HG02763 (cell line): ENCODE measurements around the gene ACAP2.
A peak's percentile ranks its signal among the peaks of the same experiment; 100 is the strongest.
"Not testable (repeated sequence)": the region's sequence is repeated elsewhere in the genome, so short reads cannot be mapped to it uniquely, and the experiment has no call there.

ENCODE experiments used
- ATAC-seq: cut with Tn5 transposase; IDR thresholded peaks from one replicate; pipeline ENCODE4 v1.9.1; 2021; ENCODE audit warnings: mild to moderate bottlenecking, moderate library complexity; ENCODE audit not compliant: unreplicated experiment

ACAP2 gene

GRCh38 chr3:195442573-195443390 is at the start of gene ACAP2:
ACAP2 (minus strand) TSS chr3:195443020; CDS start chr3:195442847, 173 bp downstream.
- peak; percentile 91 for ATAC-seq

- ATAC-seq, result no peak
Observed at GRCh38 chr3:195475614-195476013, 32.8 kb upstream of the ACAP2 start.

GRCh38 chr3:195475116-195475515 is 32.3 kb upstream of the ACAP2 start:
- ATAC-seq, result not testable (repeated sequence)

GRCh38 chr3:195468841-195469240 is 26.0 kb upstream of the ACAP2 start:
- no peak for ATAC-seq

GRCh38 chr3:195468391-195468776 is 25.6 kb upstream of the ACAP2 start:
- no peak for ATAC-seq

- ATAC-seq, result no peak
Observed at GRCh38 chr3:195467641-195468390, 25.0 kb upstream of the ACAP2 start.

- no peak for ATAC-seq
Observed at GRCh38 chr3:195466251-195466650, 23.4 kb upstream of the ACAP2 start.

GRCh38 chr3:195462922-195463321 is 20.1 kb upstream of the ACAP2 start:
- ATAC-seq, result not testable (repeated sequence)

GRCh38 chr3:195462308-195462610 is 19.4 kb upstream of the ACAP2 start:
- ATAC-seq, result no peak

GRCh38 chr3:195461594-195462307 is 18.9 kb upstream of the ACAP2 start:
- no peak for ATAC-seq

- ATAC-seq, result no peak
Observed at GRCh38 chr3:195460091-195460713, 17.4 kb upstream of the ACAP2 start.

- no peak for ATAC-seq
Observed at GRCh38 chr3:195458316-195458717, 15.5 kb upstream of the ACAP2 start.

GRCh38 chr3:195455789-195456188 is 13.0 kb upstream of the ACAP2 start:
- no peak for ATAC-seq

GRCh38 chr3:195453236-195453635 is 10.4 kb upstream of the ACAP2 start:
- no peak for ATAC-seq

- no peak for ATAC-seq
Observed at GRCh38 chr3:195451373-195452015, 8.7 kb upstream of the ACAP2 start.

- ATAC-seq, result no peak
Observed at GRCh38 chr3:195450731-195451229, 8.0 kb upstream of the ACAP2 start.

- ATAC-seq, result no peak
Observed at GRCh38 chr3:195448205-195448875, 5.5 kb upstream of the ACAP2 start.

- no peak for ATAC-seq
Observed at GRCh38 chr3:195447201-195447600, 4.4 kb upstream of the ACAP2 start.

- ATAC-seq, result no peak
Observed at GRCh38 chr3:195446359-195446758, 3.5 kb upstream of the ACAP2 start.

- ATAC-seq, result no peak
Observed at GRCh38 chr3:195445885-195446284, 3.1 kb upstream of the ACAP2 start.
